Testis (tissue), 2 donors: ENCODE measurements around the gene OBSCN.

Experiments used
- POLR2A ChIP-seq: fragments of 450-650 bp; IDR thresholded peaks from one replicate; pipeline ENCODE4 v1.6.1; 2017; ENCODE audit warnings: antibody characterized with exemption, mild to moderate bottlenecking, moderate library complexity
- TF ChIP-seq, protein P1 (sequence below), 3 experiments: fragments of 450-650 bp in 2 of 3; fragments of 200-600 bp in 1 of 3; sonication (generic) in 1 of 3; IDR thresholded peaks; one replicate each; pipeline ENCODE4 v1.5.1; 2016 to 2019; ENCODE audit warnings: antibody characterized with exemption in 3 of 3, mild to moderate bottlenecking in 2 of 3, moderate library complexity in 1 of 3

DNA sequence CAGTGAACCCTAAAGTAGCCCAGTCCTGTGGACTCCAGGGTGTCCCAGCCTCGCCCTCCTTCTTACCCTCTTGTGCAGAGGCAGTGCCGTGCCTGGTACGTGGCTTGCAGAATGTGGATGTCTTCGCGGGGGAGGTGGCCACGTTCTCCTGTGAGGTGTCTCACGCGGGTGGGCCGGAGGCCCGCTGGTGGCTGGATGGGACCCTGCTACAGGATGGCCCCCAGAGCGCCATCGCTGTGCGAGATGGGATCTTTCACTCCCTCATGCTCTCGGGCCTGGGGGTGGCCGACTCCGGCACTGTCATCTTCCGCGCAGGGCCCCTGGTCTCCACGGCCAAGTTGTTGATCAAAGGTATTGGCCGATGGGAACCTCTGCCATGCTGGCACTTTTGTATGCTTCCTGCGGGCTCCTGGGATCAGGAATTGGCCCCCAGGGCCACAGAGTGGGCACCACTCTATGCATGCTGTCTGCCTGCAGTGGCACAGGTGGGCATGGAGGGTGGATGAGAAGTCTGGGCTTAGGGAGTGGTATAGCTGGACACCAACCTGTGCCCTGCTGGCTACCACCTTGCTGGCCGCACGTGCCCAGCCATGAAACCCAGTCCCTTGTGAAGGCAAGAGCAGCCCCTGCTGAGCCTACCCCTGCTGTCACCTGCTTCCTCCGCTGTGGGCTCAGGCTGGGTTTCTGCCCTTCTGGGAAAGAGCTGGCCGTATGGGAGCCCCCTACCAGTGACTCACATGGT lies 105.9 kb downstream of the OBSCN start:
- TF ChIP-seq, protein P1, sequence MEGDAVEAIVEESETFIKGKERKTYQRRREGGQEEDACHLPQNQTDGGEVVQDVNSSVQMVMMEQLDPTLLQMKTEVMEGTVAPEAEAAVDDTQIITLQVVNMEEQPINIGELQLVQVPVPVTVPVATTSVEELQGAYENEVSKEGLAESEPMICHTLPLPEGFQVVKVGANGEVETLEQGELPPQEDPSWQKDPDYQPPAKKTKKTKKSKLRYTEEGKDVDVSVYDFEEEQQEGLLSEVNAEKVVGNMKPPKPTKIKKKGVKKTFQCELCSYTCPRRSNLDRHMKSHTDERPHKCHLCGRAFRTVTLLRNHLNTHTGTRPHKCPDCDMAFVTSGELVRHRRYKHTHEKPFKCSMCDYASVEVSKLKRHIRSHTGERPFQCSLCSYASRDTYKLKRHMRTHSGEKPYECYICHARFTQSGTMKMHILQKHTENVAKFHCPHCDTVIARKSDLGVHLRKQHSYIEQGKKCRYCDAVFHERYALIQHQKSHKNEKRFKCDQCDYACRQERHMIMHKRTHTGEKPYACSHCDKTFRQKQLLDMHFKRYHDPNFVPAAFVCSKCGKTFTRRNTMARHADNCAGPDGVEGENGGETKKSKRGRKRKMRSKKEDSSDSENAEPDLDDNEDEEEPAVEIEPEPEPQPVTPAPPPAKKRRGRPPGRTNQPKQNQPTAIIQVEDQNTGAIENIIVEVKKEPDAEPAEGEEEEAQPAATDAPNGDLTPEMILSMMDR (IDR thresholded peaks at IDR 0.05) = no peak
- TF ChIP-seq POLR2A = no peak
